Measurements from ENCODE around the gene ZNF578. TPM values are rescaled to one million over a fixed set of nuclear protein-coding genes. Genes with fewer than 3 reads are reported as not detected.
"Not testable (repeated sequence)": the region's sequence is repeated elsewhere in the genome, so short reads cannot be mapped to it uniquely, and the experiment has no call there.

ZNF578 gene
- total RNA-seq, 1 experiment from 2014 or later: 16.8 TPM

DNA sequence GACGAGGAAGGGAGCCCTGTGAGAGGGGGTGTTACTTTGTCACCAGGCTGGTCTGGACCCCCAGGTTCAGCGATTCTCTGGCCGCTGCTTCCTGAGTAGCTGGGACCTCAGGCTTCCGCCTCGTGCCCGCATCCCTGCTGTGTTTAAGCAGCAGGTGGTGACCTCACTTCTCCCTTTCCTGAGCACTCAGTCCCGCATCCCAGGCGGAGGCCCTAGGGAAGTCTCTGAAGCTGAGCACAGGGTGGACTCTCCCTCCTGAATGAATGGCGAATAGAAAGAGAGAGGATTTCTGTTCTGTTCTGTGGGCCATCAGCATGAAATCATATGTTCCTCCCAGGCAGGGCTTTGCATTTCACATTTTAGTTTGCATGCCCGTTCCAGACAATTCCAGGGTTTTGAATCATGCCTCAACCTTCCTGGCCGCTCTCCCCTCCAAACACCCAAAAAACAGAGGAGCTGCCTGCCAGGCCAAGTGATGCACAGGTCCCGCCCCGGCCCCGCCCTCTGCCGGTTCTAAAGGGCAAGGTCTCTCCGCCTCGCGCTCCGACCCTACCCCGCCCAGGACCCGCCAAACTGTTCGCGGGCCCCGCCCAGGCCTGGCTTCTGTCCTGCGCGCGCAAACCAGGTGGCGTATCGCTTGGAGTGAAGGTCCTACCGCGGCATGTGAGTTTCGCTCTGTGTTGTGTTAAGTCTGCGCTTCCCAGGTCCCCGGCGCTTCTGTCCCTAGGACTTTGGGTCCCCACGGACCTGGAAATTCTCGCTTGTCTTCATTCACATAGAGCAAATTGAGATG lies 39.0 kb downstream of the ZNF578 start:
- Histone ChIP-seq H3K4me3 (ENCODE audit: insufficient read depth, low read depth, low read length) (peak overlapping the region; percentile 62), H3K27me3 (ENCODE audit: control insufficient read depth, insufficient read depth, low read length) (peaks cover 1% of the 10 kb centered on the region; the same call in 1 of the 2 replicates), H3K36me3 (replicated peaks; ENCODE audit: control insufficient read depth, insufficient read depth, low read length) (no peaks in the 10 kb centered on the region)
- DNase-seq: peak; percentile 93

DNA sequence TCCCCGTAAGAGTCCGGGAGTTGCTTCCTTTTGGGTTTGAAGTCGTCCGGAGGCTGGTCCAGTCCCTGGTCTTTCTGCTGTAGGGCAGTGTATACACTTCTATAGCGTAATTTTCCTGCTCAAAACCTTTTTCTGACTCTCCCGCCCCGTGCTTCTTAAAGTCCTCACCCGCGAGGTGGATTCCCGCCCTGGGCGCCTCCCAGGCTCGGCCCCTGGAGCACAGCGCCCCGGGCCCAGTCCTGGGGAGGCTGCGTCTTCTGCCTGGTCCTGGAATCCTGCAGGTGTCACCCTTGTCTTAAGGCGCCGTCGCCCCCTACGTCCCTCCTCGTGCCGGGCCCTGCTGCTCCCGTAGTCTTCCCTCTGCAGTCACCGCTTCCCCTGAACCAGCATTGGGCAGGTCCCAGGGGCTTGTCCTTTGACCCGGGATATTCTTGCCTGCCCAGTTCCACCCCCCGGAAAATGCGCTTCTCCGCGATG lies 39.7 kb downstream of the ZNF578 start:
- Histone ChIP-seq H3K27me3 (ENCODE audit: control insufficient read depth, insufficient read depth, low read length) (peaks cover 1% of the 10 kb centered on the region; the same call in 1 of the 2 replicates), H3K4me3 (ENCODE audit: insufficient read depth, low read depth, low read length) (peak overlapping the region; percentile 62), H3K36me3 (replicated peaks; ENCODE audit: control insufficient read depth, insufficient read depth, low read length) (no peaks in the 10 kb centered on the region)
- peak; percentile 82 for DNase-seq

DNA sequence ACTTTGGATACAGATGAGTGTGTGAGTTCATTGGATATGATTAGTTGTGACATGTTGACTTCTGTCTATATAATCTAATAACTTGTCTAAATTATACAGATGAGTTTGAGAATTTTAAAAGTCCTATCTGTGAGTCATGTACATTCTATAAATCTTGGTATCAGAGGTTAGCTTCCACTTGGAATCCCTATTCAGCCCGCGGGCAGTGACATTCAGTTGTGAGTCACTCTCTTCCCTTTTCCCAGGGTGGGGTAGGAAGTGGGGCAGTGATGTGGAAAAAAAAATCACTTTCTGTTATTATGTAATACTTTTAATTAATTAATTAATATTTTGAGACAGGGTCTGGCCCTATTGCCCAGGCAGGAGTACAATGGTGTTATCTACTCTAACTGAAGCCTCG lies 41.2 kb downstream of the ZNF578 start:
- DNase-seq: no peak
- Histone ChIP-seq H3K4me3 (ENCODE audit: insufficient read depth, low read depth, low read length) (no peak overlapping the region), H3K27me3 (ENCODE audit: control insufficient read depth, insufficient read depth, low read length) (peaks cover 8% of the 10 kb centered on the region; the same call in 1 of the 2 replicates), H3K36me3 (replicated peaks; ENCODE audit: control insufficient read depth, insufficient read depth, low read length) (no peaks in the 10 kb centered on the region)

DNA sequence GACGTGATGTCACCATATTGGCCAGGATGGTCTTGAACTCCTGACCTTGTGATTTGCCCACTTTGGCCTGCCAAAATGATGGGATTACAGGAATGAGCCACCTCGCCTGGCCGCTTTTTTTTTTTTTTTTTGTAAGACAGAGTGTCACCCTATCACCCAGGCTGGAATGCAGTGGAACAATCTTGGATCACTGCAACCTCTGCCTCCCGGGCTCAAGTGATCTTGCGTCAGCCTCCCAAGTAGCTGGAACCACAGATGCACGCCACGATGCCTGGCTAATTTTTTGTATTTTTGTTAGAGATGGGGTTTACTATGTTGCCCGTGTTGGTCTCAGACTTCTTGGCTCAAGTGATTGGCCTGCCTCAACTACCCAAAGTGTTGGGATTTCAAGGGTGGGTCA lies 45.2 kb downstream of the ZNF578 start:
- Histone ChIP-seq H3K36me3 (replicated peaks; ENCODE audit: control insufficient read depth, insufficient read depth, low read length) (no peaks in the 10 kb centered on the region), H3K4me3 (ENCODE audit: insufficient read depth, low read depth, low read length) (no peak overlapping the region), H3K27me3 (ENCODE audit: control insufficient read depth, insufficient read depth, low read length) (peaks cover 9% of the 10 kb centered on the region; the same call in 1 of the 2 replicates)
- DNase-seq: no peak

DNA sequence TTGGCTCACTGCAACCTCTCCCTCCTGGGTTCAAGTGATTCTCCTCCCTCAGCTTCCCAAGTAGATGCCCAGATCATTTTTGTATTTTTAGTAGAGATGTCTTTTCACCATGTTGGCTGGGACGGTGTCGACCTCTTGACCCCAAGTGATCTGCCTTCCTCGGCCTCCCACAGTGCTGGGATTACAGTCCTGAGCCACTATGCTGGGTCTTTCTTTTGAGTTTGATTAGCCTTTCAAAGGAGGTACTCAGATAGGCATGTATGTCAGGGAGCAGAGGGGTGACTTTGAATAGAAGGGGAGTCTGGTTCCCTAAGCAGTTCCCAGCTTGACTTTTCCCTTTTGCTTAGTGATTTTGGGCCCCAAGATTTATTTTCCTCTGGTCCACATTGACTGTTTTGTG lies 47.1 kb downstream of the ZNF578 start:
- not testable (repeated sequence) for H3K27me3 ChIP-seq (ENCODE audit: control insufficient read depth, insufficient read depth, low read length); H3K36me3 ChIP-seq (replicated peaks; ENCODE audit: control insufficient read depth, insufficient read depth, low read length); H3K4me3 ChIP-seq (ENCODE audit: insufficient read depth, low read depth, low read length); DNase-seq

DNA sequence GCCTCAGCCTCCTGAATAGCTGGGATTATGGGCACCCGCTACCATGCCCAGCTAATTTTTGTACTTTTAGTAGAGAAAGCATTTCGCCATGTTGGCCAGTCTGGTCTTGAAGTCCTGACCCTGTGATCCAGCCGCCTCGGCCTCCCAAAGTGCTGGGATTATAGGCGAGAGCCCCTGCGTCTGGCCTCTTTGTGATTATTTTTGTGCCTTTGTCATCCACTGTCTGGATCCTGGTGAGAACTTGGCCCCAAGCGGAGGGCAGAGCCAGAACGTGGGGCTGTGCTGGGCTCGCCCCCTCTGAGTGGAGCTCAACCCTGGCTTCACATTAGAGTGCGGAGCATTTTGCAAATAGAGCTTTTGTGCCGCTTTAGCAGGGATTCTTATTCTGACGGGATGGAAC lies 47.6 kb downstream of the ZNF578 start:
- H3K27me3 ChIP-seq (ENCODE audit: control insufficient read depth, insufficient read depth, low read length); H3K36me3 ChIP-seq (replicated peaks; ENCODE audit: control insufficient read depth, insufficient read depth, low read length); DNase-seq; H3K4me3 ChIP-seq (ENCODE audit: insufficient read depth, low read depth, low read length): not testable (repeated sequence)

DNA sequence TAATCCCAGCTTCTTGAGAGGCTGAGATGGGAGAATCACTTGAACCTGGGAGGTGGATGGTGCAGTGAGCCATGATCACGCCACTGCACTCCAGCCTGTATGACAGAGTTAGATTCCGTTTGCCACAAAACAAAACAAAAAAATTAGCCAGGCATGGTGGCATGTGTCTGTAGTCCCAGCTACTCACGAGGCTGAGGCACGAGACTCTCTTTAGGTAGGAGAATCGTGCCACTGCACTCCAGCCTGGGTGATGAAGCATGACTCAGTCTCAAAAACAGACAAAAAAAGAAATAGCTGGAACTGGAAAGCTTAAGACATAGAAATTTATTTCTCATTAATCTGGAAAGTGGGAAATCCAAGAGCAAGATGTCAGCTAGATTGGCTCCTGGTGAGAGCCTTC lies 53.9 kb downstream of the ZNF578 start:
- DNase-seq: no peak
- no peaks in the 10 kb centered on the region for H3K36me3 ChIP-seq (replicated peaks; ENCODE audit: control insufficient read depth, insufficient read depth, low read length)
- H3K27me3 ChIP-seq (ENCODE audit: control insufficient read depth, insufficient read depth, low read length): peaks cover 2% of the 10 kb centered on the region; the same call in 1 of the 2 replicates
- H3K4me3 ChIP-seq (ENCODE audit: insufficient read depth, low read depth, low read length): no peak overlapping the region

DNA sequence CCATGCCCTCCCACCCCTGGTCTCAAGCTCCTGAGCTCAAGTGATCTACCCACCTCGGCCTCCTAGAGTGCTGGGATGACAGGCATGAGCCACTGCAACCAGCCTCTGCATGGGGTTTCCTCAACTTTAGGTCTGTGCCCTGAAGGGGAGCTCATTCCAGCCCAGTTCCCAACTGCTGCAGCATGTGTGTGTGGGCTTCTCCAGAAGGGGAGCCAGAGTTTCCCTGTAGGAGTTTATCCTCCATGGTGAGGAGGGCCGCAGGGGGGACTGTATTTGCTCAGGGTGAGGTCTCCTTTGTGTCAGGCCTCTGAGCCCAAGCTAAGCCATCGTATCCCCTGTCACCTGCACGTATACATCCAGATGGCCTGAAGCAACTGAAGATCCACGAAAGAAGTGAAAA lies 62.8 kb downstream of the ZNF578 start:
- no peaks in the 10 kb centered on the region for H3K27me3 ChIP-seq (ENCODE audit: control insufficient read depth, insufficient read depth, low read length)
- no peak for DNase-seq
- H3K36me3 ChIP-seq (replicated peaks; ENCODE audit: control insufficient read depth, insufficient read depth, low read length): no peaks in the 10 kb centered on the region
- H3K4me3 ChIP-seq (ENCODE audit: insufficient read depth, low read depth, low read length): no peak overlapping the region

DNA sequence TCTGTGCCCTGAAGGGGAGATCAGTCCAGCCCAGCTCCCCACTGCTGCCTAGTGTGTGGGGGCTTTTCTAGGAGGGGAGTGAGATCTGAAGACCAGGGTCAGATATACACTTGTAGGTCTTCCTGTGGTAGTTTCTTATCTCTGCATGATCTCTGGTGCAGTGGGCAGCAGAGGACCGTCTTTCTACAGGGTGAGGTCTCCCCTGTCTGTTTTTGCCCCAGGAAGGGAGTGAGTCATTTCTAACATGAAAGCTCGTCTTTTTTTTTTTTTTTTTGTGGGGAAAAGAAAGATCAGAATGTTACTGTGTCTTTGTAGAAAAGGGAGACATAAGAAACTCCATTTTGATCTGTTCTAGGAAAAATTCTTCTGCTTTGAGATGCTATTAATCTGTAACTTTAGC lies 65.3 kb downstream of the ZNF578 start:
- H3K27me3 ChIP-seq (ENCODE audit: control insufficient read depth, insufficient read depth, low read length): no peaks in the 10 kb centered on the region
- no peak for DNase-seq
- H3K4me3 ChIP-seq (ENCODE audit: insufficient read depth, low read depth, low read length): no peak overlapping the region
- no peaks in the 10 kb centered on the region for H3K36me3 ChIP-seq (replicated peaks; ENCODE audit: control insufficient read depth, insufficient read depth, low read length)

DNA sequence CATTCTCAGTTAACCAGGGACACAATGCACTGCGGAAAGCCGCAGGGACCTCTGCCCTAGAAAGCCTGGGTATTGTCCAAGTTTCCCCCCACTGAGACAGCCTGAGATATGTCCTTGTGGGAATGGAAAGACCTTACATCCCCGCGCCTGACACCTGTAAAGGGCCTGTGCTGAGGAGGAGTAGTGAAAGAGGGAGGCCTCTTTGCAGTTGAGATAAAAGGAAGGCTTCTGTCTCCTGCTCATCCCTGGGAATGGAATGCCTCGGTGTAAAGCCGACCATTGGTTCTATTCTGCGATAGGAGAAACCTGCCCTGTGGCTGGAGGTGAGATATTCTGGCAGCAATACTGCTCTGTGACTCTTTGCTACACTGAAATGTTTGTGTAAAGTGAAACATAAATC lies 65.8 kb downstream of the ZNF578 start:
- DNase-seq; H3K27me3 ChIP-seq (ENCODE audit: control insufficient read depth, insufficient read depth, low read length); H3K36me3 ChIP-seq (replicated peaks; ENCODE audit: control insufficient read depth, insufficient read depth, low read length); H3K4me3 ChIP-seq (ENCODE audit: insufficient read depth, low read depth, low read length): not testable (repeated sequence)

DNA sequence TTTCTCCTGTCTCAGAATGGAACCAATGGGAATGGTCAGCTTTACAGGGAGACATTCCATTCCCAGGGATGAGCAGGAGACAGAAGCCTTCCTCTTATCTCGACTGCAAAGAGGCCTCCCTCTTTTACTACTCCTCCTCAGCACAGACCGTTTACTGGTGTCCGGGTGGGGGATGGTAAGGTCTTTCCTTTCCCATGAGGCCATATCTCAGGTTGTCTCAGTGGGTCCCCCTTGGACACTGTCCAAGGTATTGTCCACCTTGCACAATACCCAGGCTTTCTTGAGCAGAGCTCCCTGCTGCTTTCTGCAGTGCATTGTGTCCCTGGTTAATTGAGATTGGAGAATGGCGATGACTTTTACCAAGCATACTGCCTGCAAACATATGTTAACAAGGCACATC lies 66.7 kb downstream of the ZNF578 start:
- Histone ChIP-seq H3K36me3 (replicated peaks; ENCODE audit: control insufficient read depth, insufficient read depth, low read length) (no peaks in the 10 kb centered on the region), H3K4me3 (ENCODE audit: insufficient read depth, low read depth, low read length) (no peak overlapping the region), H3K27me3 (ENCODE audit: control insufficient read depth, insufficient read depth, low read length) (no peaks in the 10 kb centered on the region)
- no peak for DNase-seq

DNA sequence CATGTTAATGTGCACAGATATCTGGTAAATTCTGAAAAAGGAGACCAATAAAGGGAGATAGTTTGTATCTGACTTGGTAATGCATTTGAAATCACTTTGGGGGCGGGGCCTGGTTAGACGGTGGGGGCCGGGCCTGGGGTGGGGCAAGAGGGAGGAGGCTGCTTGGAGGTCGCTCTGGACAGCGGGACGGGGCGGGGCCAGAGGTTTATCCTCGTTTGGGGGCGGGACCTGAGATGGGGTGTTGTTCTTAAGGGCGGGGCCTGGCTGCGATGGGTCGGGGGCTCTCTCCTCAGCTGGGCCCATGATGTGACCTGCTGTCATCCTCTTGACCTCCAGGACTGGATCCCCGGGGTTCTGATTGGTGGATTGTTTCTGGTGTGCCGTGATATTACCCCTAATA lies 69.2 kb downstream of the ZNF578 start:
- Histone ChIP-seq H3K36me3 (replicated peaks; ENCODE audit: control insufficient read depth, insufficient read depth, low read length) (no peaks in the 10 kb centered on the region), H3K27me3 (ENCODE audit: control insufficient read depth, insufficient read depth, low read length) (no peaks in the 10 kb centered on the region), H3K4me3 (ENCODE audit: insufficient read depth, low read depth, low read length) (no peak overlapping the region)
- DNase-seq: peak; percentile 82

DNA sequence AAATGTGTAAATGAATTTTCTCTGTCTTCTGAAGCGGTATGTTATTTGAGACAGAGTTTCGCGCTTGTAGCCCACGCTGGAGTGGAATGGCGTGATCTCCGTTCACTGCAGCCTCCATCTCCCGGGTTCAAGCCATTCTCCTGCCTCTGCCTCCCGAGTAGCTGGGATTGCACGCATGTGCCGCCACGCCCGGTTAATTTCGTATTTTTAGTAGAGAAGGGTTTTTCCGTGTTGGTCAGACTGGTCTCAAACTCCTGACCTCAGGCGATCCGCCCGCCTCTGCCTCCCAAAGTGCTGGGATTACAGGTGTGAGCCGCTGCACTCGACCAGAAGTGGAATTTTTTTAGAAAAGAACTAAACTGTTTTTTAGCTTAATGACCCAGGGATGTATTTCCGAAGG lies 70.7 kb downstream of the ZNF578 start:
- H3K36me3 ChIP-seq (replicated peaks; ENCODE audit: control insufficient read depth, insufficient read depth, low read length): no peaks in the 10 kb centered on the region
- no peaks in the 10 kb centered on the region for H3K27me3 ChIP-seq (ENCODE audit: control insufficient read depth, insufficient read depth, low read length)
- DNase-seq: no peak
- no peak overlapping the region for H3K4me3 ChIP-seq (ENCODE audit: insufficient read depth, low read depth, low read length)

DNA sequence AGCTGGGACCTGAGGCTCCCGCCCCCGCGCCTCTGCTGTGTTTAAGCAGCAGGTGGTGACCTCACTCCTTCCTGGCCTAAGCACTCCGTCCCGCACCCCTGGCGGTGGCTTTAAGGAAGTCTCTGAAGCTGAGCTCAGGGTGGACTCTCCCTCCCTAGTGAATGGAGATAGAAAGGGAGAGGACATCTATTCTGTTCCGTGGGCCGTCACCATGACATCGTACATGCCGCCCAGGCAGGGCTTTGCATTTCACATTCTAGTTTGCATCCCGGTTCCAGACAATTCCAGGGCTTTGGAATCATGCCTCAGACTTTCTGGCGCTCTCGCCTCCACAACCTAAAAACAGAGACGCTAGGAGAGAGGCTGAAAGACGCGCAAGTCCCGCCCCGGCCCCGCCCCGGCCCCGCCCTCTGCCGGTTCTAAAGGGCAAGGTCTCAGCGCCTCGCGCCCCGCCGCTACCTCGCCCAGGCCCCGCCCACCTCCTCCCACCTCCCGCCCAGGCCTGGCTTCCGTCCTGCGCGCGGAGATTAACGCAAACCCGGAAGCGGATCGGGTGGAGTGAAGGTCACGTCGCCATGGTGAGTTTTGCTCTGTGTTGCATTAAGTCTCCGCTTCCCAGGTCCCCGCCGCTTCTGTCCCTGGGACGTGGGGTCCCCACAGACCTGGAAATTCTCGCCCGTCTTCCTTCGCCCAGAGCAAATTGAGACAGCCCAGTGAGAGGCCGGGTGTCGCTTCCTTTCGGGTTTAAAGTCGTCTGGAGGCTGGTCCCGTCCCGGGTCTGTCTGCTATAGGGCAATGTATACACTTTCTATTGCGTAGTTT lies 74.0 kb downstream of the ZNF578 start, which contains the start of gene ZNF808:
Gene ZNF808, plus strand, starts transcription at position 535 of the 822 bp plus-strand sequence. CDS start 15,617 bp downstream, outside the sequence.
- Histone ChIP-seq H3K4me3 (ENCODE audit: insufficient read depth, low read depth, low read length) (peak within 1 kb of the TSS; percentile 89), H3K36me3 (replicated peaks; ENCODE audit: control insufficient read depth, insufficient read depth, low read length) (no peaks in the 10 kb centered on the region), H3K27me3 (ENCODE audit: control insufficient read depth, insufficient read depth, low read length) (no peaks in the 10 kb centered on the region)
- DNase-seq: peak; percentile 93

DNA sequence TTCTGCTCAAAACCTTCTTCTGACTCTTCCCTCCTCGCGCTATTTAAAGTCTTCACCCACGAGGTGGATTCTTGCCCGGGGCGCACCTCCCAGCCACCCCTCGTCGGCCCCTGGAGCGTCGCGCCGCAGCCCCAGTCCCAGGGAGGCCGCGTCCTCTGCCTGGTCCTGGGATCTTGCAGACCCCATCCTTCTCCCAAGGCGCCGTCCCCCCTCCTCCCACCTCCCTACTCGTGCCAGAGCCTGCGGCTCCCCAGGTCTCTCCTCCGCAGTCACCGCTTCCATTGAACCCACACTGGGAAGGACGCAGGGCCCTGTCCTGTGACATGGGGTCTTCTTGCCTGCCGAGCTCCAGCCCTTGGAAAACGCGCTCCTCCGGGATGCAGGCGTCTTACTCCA lies 74.6 kb downstream of the ZNF578 start:
- H3K4me3 ChIP-seq (ENCODE audit: insufficient read depth, low read depth, low read length): peak overlapping the region; percentile 89
- peak; percentile 68 for DNase-seq
- no peaks in the 10 kb centered on the region for H3K27me3 ChIP-seq (ENCODE audit: control insufficient read depth, insufficient read depth, low read length)
- H3K36me3 ChIP-seq (replicated peaks; ENCODE audit: control insufficient read depth, insufficient read depth, low read length): no peaks in the 10 kb centered on the region

Measured in H7 (cell line).